Neural cell (in vitro differentiated cells): ENCODE measurements around the gene P2RY8.
"Not testable (repeated sequence)": the region's sequence is repeated elsewhere in the genome, so short reads cannot be mapped to it uniquely, and the experiment has no call there.

Experiments
- CTCF ChIP-seq: fragments of 450-650 bp; IDR thresholded peaks from 2 replicates; pipeline ENCODE4 v1.5.1; 2014; ENCODE audit warnings: antibody characterized with exemption, mild to moderate bottlenecking, moderate library complexity; ENCODE audit not compliant: poor library complexity, severe bottlenecking
- EP300 ChIP-seq: fragments of 450-650 bp; conservative IDR thresholded peaks from 2 replicates; pipeline ENCODE4 v1.6.1; 2014; ENCODE audit warnings: antibody characterized with exemption, mild to moderate bottlenecking, moderate library complexity; ENCODE audit not compliant: poor library complexity, severe bottlenecking
- EZH2 ChIP-seq: fragments of 200-600, 300-800 bp; shearing (Covaris generic), sonication (generic); IDR thresholded peaks from 2 replicates; pipeline ENCODE4 v1.6.1; 2014; ENCODE audit warnings: antibody characterized with exemption, low read length, borderline replicate concordance, mild to moderate bottlenecking; ENCODE audit not compliant: insufficient read depth, poor library complexity, severe bottlenecking
- POLR2AphosphoS5 ChIP-seq: IDR thresholded peaks from 2 replicates; pipeline ENCODE4 v1.6.1; 2012
- RAD21 ChIP-seq: fragments of 450-650 bp; conservative IDR thresholded peaks from 2 replicates; pipeline ENCODE4 v1.6.1; 2014; ENCODE audit warnings: antibody characterized with exemption, mild to moderate bottlenecking, moderate library complexity
- REST ChIP-seq: IDR thresholded peaks from 2 replicates; pipeline ENCODE4 v1.6.1; 2012; ENCODE audit warnings: borderline replicate concordance
- SMC3 ChIP-seq: fragments of 450-650 bp; conservative IDR thresholded peaks from 2 replicates; pipeline ENCODE4 v1.6.1; 2014; ENCODE audit warnings: antibody characterized with exemption, mild to moderate bottlenecking, moderate library complexity; ENCODE audit not compliant: poor library complexity
- TAF1 ChIP-seq: IDR thresholded peaks from 2 replicates; pipeline ENCODE4 v1.6.1; 2012; ENCODE audit warnings: low read depth

- TF ChIP-seq RAD21, CTCF, EP300, TAF1, SMC3, EZH2, REST, POLR2AphosphoS5: not testable (repeated sequence)
Observed at GRCh38 chrX:1474593-1474992, 62.4 kb downstream of the P2RY8 start.
